Kidney epithelial cell (primary cell): Measurements from ENCODE around the gene G6PD. TPM values are rescaled to one million over a fixed set of nuclear protein-coding genes. Genes with fewer than 3 reads are reported as not detected.

Experiments used
- DNase-seq: peaks from one replicate; pipeline ENCODE4 v3.0.0-alpha.2; 2010; ENCODE audit warnings: low read depth
- H3K27me3 ChIP-seq: 2 replicates; pipeline ENCODE4 v1.6.0; 2011; ENCODE audit warnings: low read length; ENCODE audit not compliant: control insufficient read depth, insufficient read depth
- H3K36me3 ChIP-seq: 2 replicates; pipeline ENCODE4 v1.5.1; 2011; ENCODE audit warnings: low read length; ENCODE audit not compliant: control insufficient read depth, insufficient read depth
- H3K4me3 ChIP-seq: 2 replicates; pipeline ENCODE4 v1.5.1; 2011; ENCODE audit warnings: low read depth, mild to moderate bottlenecking, control low read depth, low read length
- total RNA-seq: library from RNA; depleted of rRNA; stranded (reverse); fragments of >200 nt; gene quantifications from 2 replicates; pipeline ENCODE4 v1.2.3, GENCODE V29; 2015
- TF ChIP-seq, protein P1 (sequence below): IDR thresholded peaks from 2 replicates; pipeline ENCODE4 v1.5.1; 2011; ENCODE audit warnings: mild to moderate bottlenecking, moderate library complexity, low read length, control low read depth, inconsistent platforms; ENCODE audit not compliant: insufficient read depth, poor library complexity, severe bottlenecking

G6PD gene
- total RNA-seq, 1 donor from 2014 or later, result 39.2 TPM

DNA sequence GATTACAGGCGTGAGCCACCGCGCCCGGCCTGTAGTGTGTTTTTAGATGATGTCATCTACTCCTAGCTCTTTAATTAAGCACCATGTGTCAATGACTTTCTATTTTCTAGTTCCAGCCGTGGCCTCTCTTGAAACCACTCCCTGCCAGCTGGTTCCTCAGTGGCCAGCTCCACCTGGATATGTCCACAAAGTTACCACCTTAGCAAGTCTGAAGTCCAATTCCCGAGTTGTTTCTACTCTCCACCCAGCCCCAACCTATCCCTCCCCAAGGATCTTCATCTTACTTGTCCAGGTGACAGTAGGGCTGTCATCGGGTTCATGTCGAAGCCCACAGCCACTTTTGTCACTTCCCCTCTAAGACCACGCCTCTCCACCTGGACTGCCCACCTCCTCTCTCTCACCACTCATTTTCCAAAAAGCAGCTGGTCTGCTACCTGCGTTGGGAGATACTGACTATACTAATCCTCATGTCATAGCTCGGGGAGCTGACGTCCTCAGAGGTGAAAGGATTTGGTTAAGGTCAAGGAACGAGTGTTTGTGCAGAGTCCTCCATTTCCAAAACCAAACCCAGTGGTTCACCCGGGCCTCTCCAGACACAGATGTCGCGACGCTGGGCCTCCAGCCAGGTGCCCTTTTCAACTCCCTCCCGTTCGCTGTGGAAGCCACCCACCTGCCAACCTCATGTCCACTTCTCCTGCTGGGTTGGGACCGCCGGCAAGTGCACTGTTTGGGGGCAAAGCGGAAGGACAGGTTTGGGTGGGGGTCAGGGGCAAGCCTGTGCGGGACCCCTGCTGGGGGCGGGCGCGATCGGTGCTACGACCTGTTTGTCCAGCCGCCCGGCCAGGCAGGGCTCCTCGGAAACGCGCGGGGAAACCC is 31.3 kb downstream of the G6PD start:
- DNase-seq, result no peak
- TF ChIP-seq, protein P1, sequence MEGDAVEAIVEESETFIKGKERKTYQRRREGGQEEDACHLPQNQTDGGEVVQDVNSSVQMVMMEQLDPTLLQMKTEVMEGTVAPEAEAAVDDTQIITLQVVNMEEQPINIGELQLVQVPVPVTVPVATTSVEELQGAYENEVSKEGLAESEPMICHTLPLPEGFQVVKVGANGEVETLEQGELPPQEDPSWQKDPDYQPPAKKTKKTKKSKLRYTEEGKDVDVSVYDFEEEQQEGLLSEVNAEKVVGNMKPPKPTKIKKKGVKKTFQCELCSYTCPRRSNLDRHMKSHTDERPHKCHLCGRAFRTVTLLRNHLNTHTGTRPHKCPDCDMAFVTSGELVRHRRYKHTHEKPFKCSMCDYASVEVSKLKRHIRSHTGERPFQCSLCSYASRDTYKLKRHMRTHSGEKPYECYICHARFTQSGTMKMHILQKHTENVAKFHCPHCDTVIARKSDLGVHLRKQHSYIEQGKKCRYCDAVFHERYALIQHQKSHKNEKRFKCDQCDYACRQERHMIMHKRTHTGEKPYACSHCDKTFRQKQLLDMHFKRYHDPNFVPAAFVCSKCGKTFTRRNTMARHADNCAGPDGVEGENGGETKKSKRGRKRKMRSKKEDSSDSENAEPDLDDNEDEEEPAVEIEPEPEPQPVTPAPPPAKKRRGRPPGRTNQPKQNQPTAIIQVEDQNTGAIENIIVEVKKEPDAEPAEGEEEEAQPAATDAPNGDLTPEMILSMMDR, result no peak
- Histone ChIP-seq H3K4me3 (peak overlapping the region; percentile 71), H3K27me3 (no peaks in the 10 kb centered on the region), H3K36me3 (no peaks in the 10 kb centered on the region)

DNA sequence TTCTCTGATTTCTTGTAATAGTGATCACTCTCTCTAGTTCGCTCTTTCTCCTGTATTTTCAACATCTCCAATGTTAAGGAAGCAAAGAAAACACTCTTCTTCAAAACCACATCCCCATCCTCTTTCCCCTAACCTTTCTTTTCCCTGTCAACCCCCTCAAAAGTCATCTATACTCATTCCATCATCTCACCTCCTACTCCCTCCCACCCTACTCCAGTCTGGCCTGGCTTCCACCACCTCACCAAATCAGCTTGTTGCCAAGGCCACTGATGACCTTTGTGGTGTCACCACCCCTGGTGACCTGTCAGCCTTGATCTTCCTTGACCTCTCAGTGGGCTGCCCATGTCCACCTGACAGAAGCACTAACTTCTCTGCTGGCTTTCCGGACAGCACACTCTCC is 32.9 kb downstream of the G6PD start:
- no peaks in the 10 kb centered on the region for H3K36me3 ChIP-seq
- DNase-seq, result no peak
- no peaks in the 10 kb centered on the region for H3K27me3 ChIP-seq
- H3K4me3 ChIP-seq, result no peak overlapping the region
- TF ChIP-seq, protein P1, result no peak

DNA sequence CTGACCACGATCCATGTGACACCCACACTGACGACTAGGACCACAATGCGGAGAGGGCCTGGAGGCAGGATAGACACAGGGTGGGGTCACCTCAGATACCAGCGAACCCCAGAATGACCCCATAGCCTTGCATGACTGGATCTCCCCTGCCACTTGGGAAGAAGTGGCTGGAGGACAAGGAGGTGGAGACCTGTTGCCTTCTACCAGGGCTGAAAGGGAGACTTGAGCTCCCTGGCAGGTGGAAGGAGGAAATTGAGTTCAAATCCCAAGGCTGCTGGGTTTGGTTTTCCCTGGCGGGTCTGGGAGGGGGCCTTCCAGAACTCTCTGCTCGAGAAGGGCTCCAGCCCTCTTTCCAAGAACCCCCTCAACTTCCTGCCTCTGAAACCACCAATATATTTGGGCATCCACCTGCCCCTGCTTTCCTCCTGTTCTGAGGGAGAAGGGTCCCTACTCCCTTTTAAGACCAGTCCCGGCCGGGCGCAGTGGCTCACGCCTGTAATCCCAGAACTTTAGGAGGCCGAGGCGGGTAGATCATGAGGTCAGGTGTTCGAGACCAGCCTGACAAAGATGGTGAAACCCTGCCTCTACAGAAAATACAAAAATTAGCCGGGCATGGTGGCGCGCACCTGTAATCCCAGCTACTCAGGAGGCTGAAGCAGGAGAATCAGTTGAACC is 33.6 kb downstream of the G6PD start:
- TF ChIP-seq, protein P1, result no peak
- DNase-seq, result no peak
- H3K36me3 ChIP-seq, result no peaks in the 10 kb centered on the region
- H3K4me3 ChIP-seq, result no peak overlapping the region
- H3K27me3 ChIP-seq, result no peaks in the 10 kb centered on the region

DNA sequence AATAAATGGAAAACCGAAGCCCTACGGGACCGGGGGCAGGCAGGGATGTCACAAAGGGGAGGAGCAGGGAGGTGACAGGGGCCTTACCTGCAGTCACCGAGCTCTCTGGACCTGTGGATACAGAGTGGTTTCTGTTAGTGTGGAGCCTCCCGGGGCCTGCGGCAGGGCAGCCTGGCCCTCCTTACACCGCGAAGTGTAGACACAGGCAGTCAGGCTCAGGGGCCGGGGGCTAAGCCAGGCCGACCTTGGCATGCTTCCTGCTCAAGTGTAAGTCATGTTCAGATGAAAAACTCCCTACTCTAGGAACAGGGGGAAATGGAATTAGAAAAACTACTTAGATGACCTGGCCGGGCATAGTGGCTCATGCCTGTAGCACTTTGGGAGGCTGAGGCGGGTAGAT is 34.9 kb downstream of the G6PD start:
- DNase-seq, result no peak
- H3K4me3 ChIP-seq, result no peak overlapping the region
- no peaks in the 10 kb centered on the region for H3K36me3 ChIP-seq
- TF ChIP-seq, protein P1, result no peak
- H3K27me3 ChIP-seq, result no peaks in the 10 kb centered on the region

DNA sequence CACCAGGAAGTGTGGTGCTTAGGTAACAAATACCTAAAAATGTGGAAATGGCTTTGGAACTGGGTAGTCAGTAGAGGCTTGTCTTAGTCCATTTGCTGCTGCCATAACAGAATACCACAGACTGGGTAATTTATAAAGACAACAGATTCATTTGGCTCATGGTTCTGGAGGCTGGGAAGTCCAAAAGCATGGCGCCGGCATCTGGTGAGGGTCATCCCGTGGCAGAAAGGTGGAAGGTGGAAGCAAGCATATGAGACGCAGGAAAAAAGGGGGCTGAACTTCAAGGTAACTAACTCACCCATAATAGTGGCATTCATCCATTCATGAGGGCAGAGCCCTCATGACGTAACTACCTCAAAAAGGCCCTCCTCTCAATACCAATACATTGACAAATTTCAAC is 37.2 kb downstream of the G6PD start:
- no peak for DNase-seq
- Histone ChIP-seq H3K4me3 (no peak overlapping the region), H3K36me3 (no peaks in the 10 kb centered on the region), H3K27me3 (no peaks in the 10 kb centered on the region)
- TF ChIP-seq, protein P1, result no peak
